Suprapubic skin (tissue), 4 donors: ENCODE results near the gene BAZ2B. TPM values are rescaled to one million over a fixed set of nuclear protein-coding genes. Genes with fewer than 3 reads are reported as not detected.
"Not testable (repeated sequence)": the region's sequence is repeated elsewhere in the genome, so short reads cannot be mapped to it uniquely, and the experiment has no call there.

Experiments used
- DNase-seq, 2 donors: peaks; one replicate each; pipeline ENCODE4 v3.0.0-alpha.2; 2019; ENCODE audit warnings: low spot score in 2 of 2
- H3K27ac ChIP-seq: fragments of 200-600 bp; sonication (generic); one replicate; pipeline ENCODE4 v1.5.1; 2019
- H3K27me3 ChIP-seq: fragments of 200-600 bp; sonication (generic); one replicate; pipeline ENCODE4 v1.5.1; 2019
- H3K36me3 ChIP-seq: fragments of 200-600 bp; sonication (generic); one replicate; pipeline ENCODE4 v1.5.1; 2019
- H3K4me1 ChIP-seq: fragments of 200-600 bp; sonication (generic); one replicate; pipeline ENCODE4 v1.5.1; 2019
- H3K4me3 ChIP-seq: fragments of 200-600 bp; sonication (generic); one replicate; pipeline ENCODE4 v1.5.1; 2019; ENCODE audit warnings: mild to moderate bottlenecking
- H3K9me3 ChIP-seq: fragments of 200-600 bp; sonication (generic); one replicate; pipeline ENCODE4 v1.5.1; 2019
- CTCF ChIP-seq, 2 donors: fragments of 200-600 bp in 1 of 2; fragments of 450-650 bp in 1 of 2; sonication (generic) in 1 of 2; IDR thresholded peaks; one replicate each; pipeline ENCODE4 v1.5.1; 2016 to 2019; ENCODE audit warnings: antibody characterized with exemption in 2 of 2, mild to moderate bottlenecking in 1 of 2, moderate library complexity in 1 of 2
- EP300 ChIP-seq: sonication (generic); formaldehyde crosslinking; IDR thresholded peaks from one replicate; pipeline ENCODE4 v1.6.1; 2017; ENCODE audit warnings: antibody characterized with exemption
- POLR2A ChIP-seq, 2 donors: fragments of 450-650 bp; IDR thresholded peaks; one replicate each; pipeline ENCODE4 v1.6.1; 2017; ENCODE audit warnings: antibody characterized with exemption in 2 of 2, mild to moderate bottlenecking in 2 of 2, moderate library complexity in 2 of 2
- POLR2AphosphoS5 ChIP-seq, 3 donors: sonication (generic); formaldehyde crosslinking; IDR thresholded peaks; one replicate each; pipeline ENCODE4 v1.6.1; 2017; ENCODE audit warnings: antibody characterized with exemption in 3 of 3
- WGBS: methylation state at CpG from one replicate; pipeline ENCODE4 v1.1.5; 2018; 5-methylcytosine and 5-hydroxymethylcytosine counted together
- total RNA-seq, 4 donors: library from RNA; depleted of rRNA; stranded (reverse); fragments of >200 nt; gene quantifications; one replicate each; pipeline ENCODE4 v1.1.0, GENCODE V29; 2016

BAZ2B gene
- total RNA-seq, 4 donors from 2014 or later, result 61.7 to 185 (median 80.8) TPM

- H3K9me3 ChIP-seq, result no peaks in the 10 kb centered on the region
- H3K4me3 ChIP-seq, result no peak overlapping the region
- TF ChIP-seq CTCF (IDR thresholded peaks at IDR 0.05) (no peak), POLR2A (IDR thresholded peaks at IDR 0.05) (no peak), POLR2AphosphoS5 (IDR thresholded peaks at IDR 0.05) (no peak)
- H3K4me1 ChIP-seq, result no peaks in the 10 kb centered on the region
- no peak for DNase-seq
- H3K27me3 ChIP-seq, result no peaks in the 10 kb centered on the region
- H3K27ac ChIP-seq, result no peak overlapping the region
- WGBS, result 88% methylated on average over 5 of the region's 5 CpGs
- peaks cover 60% of the 10 kb centered on the region for H3K36me3 ChIP-seq
Measured at GRCh38 chr2:159410276-159410675, 206.1 kb downstream of the BAZ2B start.

DNA sequence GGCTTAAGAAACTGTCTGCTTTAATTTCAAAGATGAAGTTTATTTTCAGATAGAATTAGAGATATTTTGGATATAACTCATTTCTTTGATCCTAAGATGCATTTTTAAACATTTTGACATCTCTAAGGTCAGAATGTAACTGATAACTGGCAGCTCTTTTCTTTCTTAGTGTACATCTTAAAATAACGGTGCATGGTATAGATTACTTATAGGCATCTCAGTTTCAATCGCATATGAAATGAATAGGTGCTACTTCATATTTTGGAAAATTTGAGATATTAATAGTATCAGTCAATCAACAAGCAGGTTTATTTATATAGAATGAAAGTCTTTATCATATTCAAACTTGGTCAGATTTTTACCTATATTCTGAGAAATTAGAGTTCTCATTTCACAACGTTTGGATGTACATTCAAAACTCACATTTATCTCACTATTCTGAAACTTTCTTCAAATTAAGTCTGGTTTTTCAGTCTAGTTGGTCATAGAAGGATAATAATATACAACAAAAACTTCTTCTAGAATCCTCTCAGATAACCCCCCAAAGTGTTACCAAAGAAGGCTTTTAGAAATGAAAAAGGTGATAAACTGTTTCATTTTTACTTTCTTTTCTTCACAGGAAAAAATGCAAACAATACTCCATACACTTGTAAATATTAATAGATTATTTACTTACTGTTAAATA lies 207.1 kb downstream of the BAZ2B start:
- no peaks in the 10 kb centered on the region for H3K27me3 ChIP-seq
- H3K4me1 ChIP-seq, result no peaks in the 10 kb centered on the region
- no peak overlapping the region for H3K27ac ChIP-seq
- 82% methylated on average over 3 of the region's 3 CpGs for WGBS
- H3K4me3 ChIP-seq, result no peak overlapping the region
- peaks cover 61% of the 10 kb centered on the region for H3K36me3 ChIP-seq
- no peak for TF ChIP-seq POLR2A (IDR thresholded peaks at IDR 0.05)
- no peak for TF ChIP-seq POLR2AphosphoS5 (IDR thresholded peaks at IDR 0.05)
- no peak for TF ChIP-seq EP300
- no peak for DNase-seq
- no peaks in the 10 kb centered on the region for H3K9me3 ChIP-seq

- TF ChIP-seq CTCF (IDR thresholded peaks at IDR 0.05), result no peak
- H3K36me3 ChIP-seq, result peaks cover 38% of the 10 kb centered on the region
- no peaks in the 10 kb centered on the region for H3K4me1 ChIP-seq
- no peaks in the 10 kb centered on the region for H3K27me3 ChIP-seq
- DNase-seq, result no peak
- no peaks in the 10 kb centered on the region for H3K9me3 ChIP-seq
- 94% methylated on average over 2 of the region's 2 CpGs for WGBS
- H3K4me3 ChIP-seq, result no peak overlapping the region
- H3K27ac ChIP-seq, result no peak overlapping the region
Measured at GRCh38 chr2:159402790-159403189, 213.6 kb downstream of the BAZ2B start.

GRCh38 chr2:159402160-159402559 lies 214.2 kb downstream of the BAZ2B start:
- H3K27ac ChIP-seq, DNase-seq, H3K4me3 ChIP-seq, H3K9me3 ChIP-seq, H3K4me1 ChIP-seq, H3K27me3 ChIP-seq: not testable (repeated sequence)
- H3K36me3 ChIP-seq, result peaks cover 35% of the 10 kb centered on the region
- WGBS, result 94% methylated on average over 5 of the region's 5 CpGs

DNA sequence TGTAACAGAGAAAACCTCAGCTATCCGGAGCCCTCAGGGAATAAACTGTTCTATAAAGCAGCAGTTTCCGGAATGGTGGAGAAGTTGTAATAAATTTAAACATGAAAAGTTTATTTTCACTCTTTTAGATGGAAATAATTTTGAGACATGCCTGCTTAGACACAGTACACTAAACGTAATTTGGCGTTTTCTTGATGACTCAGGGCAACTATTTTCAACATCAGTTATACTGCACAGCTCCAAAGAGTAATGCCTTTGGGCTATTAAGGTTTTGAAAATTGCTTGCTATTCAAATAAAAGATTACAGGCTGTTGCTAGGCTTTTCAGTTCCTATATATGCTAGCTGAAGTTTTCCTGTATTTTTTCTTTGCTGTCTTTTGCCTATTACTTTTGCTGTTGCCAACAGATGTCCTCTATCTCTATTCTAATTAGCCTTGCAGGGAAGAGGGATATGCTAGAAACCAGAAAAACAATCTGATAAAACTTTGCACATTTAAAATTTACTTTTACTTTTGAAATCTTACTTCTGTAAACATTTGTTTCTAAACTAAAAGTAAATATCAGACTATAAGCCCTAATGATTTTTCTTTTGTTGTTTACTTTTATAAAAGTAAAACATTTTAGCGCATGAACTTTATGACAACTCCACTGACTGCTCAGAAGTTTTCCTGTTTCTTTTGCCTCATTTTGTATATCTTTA lies 216.5 kb downstream of the BAZ2B start:
- no peaks in the 10 kb centered on the region for H3K9me3 ChIP-seq
- no peak for DNase-seq
- no peaks in the 10 kb centered on the region for H3K27me3 ChIP-seq
- H3K4me1 ChIP-seq, result no peaks in the 10 kb centered on the region
- no peak overlapping the region for H3K27ac ChIP-seq
- H3K36me3 ChIP-seq, result peaks cover 21% of the 10 kb centered on the region
- WGBS, result 57% methylated on average over 5 of the region's 5 CpGs
- TF ChIP-seq POLR2AphosphoS5 (IDR thresholded peaks at IDR 0.05), result no peak
- no peak for TF ChIP-seq CTCF (IDR thresholded peaks at IDR 0.05)
- no peak for TF ChIP-seq POLR2A (IDR thresholded peaks at IDR 0.05)
- no peak for TF ChIP-seq EP300
- no peak overlapping the region for H3K4me3 ChIP-seq

- TF ChIP-seq EP300 (no peak), POLR2AphosphoS5 (IDR thresholded peaks at IDR 0.05) (no peak), POLR2A (IDR thresholded peaks at IDR 0.05) (no peak), CTCF (IDR thresholded peaks at IDR 0.05) (no peak)
- Histone ChIP-seq H3K27me3 (no peaks in the 10 kb centered on the region), H3K27ac (no peak overlapping the region), H3K4me1 (no peaks in the 10 kb centered on the region), H3K36me3 (peaks cover 25% of the 10 kb centered on the region), H3K4me3 (no peak overlapping the region), H3K9me3 (no peaks in the 10 kb centered on the region)
- WGBS, result 71% methylated on average over 1 of the region's 1 CpG
- DNase-seq, result no peak
Measured at GRCh38 chr2:159396799-159397198, 219.5 kb downstream of the BAZ2B start.
